HG03039 (cell line): ENCODE results near the gene ST3GAL5.

ENCODE experiments used
- ATAC-seq: cut with Tn5 transposase; IDR thresholded peaks from one replicate; pipeline ENCODE4 v1.9.1; 2021; ENCODE audit warnings: mild to moderate bottlenecking, moderate library complexity; ENCODE audit not compliant: unreplicated experiment

The ST3GAL5 gene

GRCh38 chr2:85811180-85812093, 77.4 kb downstream of the ST3GAL5 start:
- ATAC-seq, result no peak

- no peak for ATAC-seq
Observed at GRCh38 chr2:85810371-85811179, 78.2 kb downstream of the ST3GAL5 start.

GRCh38 chr2:85807756-85808155, 81.0 kb downstream of the ST3GAL5 start:
- no peak for ATAC-seq

- ATAC-seq, result no peak
Observed at GRCh38 chr2:85806358-85807118, 82.3 kb downstream of the ST3GAL5 start.

GRCh38 chr2:85804583-85804982, 84.2 kb downstream of the ST3GAL5 start:
- ATAC-seq, result no peak

GRCh38 chr2:85803704-85804425, 84.9 kb downstream of the ST3GAL5 start:
- ATAC-seq, result no peak

GRCh38 chr2:85802354-85803103, 86.3 kb downstream of the ST3GAL5 start:
- ATAC-seq, result no peak

GRCh38 chr2:85801871-85802270, 86.9 kb downstream of the ST3GAL5 start:
- ATAC-seq, result no peak

- ATAC-seq, result no peak
Observed at GRCh38 chr2:85800586-85800985, 88.2 kb downstream of the ST3GAL5 start.

GRCh38 chr2:85799215-85799956, 89.4 kb downstream of the ST3GAL5 start:
- ATAC-seq, result no peak

GRCh38 chr2:85797921-85798320, 90.9 kb downstream of the ST3GAL5 start:
- no peak for ATAC-seq

- no peak for ATAC-seq
Observed at GRCh38 chr2:85797263-85797660, 91.5 kb downstream of the ST3GAL5 start.

GRCh38 chr2:85796341-85797262, 92.2 kb downstream of the ST3GAL5 start:
- ATAC-seq, result no peak

- no peak for ATAC-seq
Observed at GRCh38 chr2:85796046-85796340, 92.8 kb downstream of the ST3GAL5 start.

GRCh38 chr2:85795331-85796045, 93.3 kb downstream of the ST3GAL5 start:
- ATAC-seq, result no peak

- ATAC-seq, result no peak
Observed at GRCh38 chr2:85794491-85795121, 94.2 kb downstream of the ST3GAL5 start.

- ATAC-seq, result no peak
Observed at GRCh38 chr2:85794038-85794441, 94.8 kb downstream of the ST3GAL5 start.
